Hepatic stellate cell (primary cell): ENCODE data around the gene PCDHA13.
A peak's percentile ranks its signal among the peaks of the same experiment; 100 is the strongest.
"Not testable (repeated sequence)": the region's sequence is repeated elsewhere in the genome, so short reads cannot be mapped to it uniquely, and the experiment has no call there.

Experiments
- DNase-seq: peaks from one replicate; pipeline ENCODE4 v3.0.0; 2011; ENCODE audit warnings: low spot score

Gene PCDHA13

DNA sequence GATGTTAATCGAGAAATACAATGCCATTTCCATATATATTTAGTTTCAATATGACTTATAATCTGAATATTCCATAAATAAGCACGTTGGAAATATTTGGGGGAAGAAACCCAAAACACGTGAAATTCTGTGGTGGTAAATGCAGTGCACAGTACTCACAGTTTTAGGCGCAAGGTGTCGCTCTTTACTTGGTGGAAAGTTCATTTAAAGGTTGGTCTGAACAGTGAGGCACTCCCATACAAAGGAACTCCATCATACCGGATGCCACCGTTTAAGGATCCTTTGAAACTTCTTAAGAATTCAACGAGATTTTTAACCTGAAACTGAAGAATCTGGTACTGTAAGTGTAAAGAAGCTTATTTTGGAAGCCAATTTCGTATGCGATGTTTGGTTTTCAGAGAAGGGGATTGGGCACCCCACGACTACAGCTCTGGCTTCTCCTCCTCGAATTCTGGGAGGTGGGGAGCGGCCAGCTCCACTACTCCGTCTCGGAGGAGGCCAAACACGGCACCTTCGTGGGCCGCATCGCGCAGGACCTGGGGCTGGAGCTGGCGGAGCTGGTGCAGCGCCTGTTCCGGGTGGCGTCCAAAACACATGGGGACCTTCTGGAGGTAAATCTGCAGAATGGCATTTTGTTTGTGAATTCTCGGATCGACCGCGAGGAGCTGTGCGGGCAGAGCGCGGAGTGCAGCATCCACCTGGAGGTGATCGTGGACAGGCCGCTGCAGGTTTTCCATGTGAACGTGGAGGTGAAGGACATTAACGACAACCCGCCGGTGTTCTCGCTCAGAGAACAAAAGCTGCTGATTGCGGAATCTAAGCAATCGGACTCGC is 13.0 kb upstream of the PCDHA13 start, which contains the start of gene PCDHA11:
Gene PCDHA11, plus strand, starts transcription at position 237 of the 834 bp plus-strand sequence. Its CDS starts 147 bp downstream, at position 384.
- no peak for DNase-seq

DNA sequence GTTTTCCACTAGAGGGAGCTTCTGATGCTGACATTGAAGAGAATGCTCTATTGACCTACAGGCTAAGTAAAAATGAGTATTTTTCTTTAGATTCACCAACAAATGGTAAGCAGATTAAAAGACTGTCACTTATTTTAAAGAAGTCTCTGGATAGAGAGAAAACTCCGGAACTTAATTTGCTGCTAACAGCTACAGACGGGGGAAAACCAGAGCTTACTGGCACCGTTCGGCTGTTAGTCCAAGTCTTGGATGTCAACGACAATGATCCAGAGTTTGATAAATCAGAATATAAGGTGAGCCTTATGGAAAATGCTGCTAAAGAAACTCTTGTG is 12.4 kb upstream of the PCDHA13 start:
- no peak for DNase-seq

DNA sequence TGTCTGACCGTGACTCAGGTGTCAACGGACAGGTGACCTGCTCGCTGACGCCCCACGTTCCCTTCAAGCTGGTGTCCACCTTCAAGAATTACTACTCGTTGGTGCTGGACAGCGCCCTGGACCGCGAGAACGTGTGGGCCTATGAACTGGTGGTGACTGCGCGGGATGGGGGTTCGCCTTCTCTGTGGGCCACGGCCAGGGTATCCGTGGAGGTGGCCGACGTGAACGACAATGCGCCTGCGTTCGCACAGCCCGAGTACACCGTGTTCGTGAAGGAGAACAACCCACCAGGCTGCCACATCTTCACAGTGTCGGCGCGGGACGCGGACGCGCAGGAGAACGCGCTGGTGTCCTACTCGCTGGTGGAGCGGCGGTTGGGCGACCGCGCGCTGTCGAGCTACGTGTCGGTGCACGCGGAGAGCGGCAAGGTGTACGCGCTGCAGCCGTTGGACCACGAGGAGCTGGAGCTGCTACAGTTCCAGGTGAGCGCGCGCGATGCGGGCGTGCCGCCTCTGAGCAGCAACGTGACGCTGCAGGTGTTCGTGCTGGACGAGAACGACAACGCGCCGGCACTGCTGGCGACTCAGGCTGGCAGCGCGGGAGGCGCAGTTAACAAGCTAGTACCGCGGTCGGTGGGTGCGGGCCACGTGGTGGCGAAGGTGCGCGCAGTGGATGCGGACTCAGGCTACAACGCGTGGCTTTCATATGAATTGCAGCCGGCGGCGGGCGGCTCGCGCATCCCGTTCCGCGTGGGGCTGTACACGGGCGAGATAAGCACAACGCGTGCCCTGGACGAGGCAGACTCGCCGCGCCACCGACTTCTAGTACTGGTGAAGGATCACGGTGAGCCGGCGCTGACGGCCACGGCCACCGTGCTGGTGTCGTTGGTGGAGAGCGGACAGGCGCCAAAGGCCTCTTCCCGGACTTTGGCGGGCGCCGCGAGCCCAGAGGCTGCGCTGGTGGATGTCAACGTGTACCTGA is 11.4 kb upstream of the PCDHA13 start:
- no peak for DNase-seq

DNA sequence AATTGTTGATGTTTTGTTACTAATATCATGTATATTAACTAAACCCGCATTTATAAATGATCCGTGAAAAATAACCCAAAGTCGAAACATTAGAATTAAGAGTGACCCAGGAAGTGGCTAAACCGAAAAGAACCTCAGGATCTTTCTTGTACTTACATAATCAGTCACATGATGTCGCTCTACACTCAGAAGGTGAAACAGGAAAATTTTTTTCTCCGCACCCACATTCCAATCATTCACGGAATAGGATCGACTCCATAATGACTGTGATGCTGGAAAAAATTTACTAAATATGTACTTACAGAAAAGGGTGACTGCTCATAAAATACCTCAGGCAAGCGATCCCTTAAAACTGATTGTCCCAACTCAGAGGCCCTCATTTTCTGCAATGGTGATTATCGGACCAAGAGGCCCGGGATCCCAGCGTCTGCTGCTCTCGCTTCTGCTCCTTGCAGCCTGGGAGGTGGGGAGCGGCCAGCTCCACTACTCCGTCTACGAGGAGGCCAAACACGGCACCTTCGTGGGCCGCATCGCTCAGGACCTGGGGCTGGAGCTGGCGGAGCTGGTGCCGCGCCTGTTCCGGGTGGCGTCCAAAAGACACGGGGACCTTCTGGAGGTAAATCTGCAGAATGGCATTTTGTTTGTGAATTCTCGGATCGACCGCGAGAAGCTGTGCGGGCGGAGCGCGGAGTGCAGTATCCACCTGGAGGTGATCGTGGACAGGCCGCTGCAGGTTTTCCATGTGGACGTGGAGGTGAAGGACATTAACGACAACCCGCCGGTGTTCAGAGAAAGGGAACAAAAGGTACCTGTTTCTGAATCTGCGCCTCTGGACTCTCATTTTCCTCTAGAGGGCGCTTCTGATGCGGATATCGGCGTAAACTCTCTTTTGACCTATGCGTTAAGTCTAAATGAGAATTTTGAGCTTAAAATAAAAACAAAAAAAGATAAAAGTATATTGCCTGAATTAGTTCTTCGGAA is 6.5 kb upstream of the PCDHA13 start, which contains the start of gene PCDHA12:
Gene PCDHA12, plus strand, starts transcription at position 224 of the 981 bp plus-strand sequence. Its CDS starts 165 bp downstream, at position 389.
- no peak for DNase-seq

DNA sequence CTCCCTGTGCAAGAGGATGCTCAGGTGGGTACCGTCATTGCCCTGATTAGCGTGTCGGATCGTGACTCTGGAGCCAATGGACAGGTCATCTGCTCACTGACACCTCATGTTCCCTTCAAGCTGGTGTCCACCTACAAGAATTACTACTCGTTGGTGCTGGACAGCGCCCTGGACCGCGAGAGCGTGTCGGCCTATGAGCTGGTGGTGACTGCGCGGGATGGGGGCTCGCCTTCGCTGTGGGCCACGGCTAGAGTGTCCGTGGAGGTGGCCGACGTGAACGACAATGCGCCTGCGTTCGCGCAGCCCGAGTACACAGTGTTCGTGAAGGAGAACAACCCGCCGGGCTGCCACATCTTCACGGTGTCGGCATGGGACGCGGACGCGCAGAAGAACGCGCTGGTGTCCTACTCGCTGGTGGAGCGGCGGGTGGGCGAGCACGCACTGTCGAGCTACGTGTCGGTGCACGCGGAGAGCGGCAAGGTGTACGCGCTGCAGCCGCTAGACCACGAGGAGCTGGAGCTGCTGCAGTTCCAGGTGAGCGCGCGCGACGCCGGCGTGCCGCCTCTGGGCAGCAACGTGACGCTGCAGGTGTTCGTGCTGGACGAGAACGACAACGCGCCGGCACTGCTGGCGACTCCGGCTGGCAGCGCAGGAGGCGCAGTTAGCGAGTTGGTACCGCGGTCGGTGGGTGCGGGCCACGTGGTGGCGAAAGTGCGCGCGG is 5.2 kb upstream of the PCDHA13 start:
- DNase-seq: not testable (repeated sequence)

DNA sequence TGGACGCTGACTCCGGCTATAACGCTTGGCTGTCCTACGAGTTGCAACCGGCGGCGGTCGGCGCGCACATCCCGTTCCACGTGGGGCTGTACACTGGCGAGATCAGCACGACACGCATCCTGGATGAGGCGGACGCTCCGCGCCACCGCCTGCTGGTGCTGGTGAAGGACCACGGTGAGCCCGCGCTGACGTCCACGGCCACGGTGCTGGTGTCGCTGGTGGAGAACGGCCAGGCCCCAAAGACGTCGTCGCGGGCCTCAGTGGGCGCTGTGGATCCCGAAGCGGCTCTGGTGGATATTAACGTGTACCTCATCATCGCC is 4.7 kb upstream of the PCDHA13 start:
- DNase-seq: no peak

DNA sequence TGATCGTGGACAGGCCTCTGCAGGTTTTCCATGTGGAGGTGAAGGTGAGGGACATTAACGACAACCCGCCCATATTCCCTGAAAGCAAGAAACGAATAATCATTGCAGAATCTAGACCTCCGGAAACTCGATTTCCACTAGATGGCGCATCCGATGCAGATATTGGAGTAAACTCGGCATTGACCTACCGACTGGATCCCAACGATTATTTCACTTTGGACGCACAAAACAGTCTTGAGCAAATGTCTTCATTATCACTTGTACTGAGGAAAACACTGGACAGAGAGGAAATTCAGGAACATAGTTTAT is 621 bp downstream of the PCDHA13 start:
- DNase-seq: no peak

DNA sequence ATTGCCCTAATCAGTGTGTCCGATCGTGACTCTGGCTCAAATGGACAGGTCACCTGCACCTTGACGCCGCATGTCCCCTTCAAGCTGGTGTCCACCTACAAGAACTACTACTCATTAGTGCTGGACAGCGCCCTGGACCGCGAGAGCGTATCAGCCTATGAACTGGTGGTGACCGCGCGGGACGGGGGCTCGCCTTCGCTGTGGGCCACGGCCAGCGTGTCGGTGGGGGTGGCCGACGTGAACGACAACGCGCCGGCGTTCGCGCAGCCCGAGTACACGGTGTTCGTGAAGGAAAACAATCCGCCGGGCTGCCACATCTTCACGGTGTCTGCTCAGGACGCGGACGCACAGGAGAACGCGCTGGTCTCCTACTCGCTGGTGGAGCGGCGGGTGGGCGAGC is 1.4 kb downstream of the PCDHA13 start:
- DNase-seq: no peak

DNA sequence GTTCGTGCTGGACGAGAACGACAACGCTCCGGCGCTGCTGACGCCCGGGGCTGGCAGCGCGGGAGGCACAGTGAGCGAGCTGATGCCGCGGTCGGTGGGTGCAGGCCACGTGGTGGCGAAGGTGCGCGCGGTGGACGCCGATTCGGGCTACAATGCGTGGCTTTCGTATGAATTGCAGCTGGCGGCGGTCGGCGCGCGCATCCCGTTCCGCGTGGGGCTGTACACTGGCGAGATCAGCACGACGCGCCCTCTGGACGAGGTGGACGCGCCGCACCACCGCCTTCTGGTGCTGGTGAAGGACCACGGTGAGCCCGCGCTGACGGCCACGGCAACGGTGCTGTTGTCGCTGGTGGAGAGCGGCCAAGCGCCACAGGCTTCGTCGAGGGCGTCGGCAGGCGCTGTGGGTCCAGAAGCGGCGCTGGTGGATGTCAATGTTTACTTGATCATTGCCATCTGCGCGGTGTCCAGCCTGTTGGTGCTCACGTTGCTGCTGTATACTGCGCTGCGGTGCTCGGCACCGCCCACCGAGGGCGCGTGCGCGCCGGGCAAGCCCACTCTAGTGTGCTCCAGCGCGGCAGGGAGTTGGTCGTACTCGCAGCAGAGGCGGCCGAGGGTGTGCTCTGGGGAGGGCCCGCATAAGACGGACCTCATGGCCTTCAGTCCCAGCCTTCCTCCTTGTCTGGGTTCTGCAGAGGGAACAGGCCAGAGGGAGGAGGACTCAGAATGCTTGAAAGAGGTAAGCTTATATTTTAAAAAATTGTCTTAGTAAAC is 2.2 kb downstream of the PCDHA13 start:
- no peak for DNase-seq

DNA sequence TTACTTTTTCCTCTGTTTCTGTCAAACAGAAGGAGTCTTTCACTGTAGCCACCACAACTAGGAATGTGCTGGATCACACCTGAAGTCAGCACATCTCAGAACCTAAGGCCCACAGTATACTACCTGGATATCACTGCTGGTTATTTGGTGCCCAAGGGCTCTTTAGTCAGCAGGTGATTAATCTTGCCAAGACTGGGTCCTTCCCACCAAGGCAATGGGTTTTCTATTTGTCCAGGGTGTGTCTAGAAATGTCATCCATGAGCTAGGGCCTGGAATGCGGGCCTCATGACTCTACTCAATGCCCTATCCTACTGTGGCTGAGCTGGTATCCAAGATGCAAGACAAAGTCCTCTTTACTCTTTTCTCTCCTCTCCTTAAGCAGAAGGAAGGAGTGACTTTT is 34.4 kb downstream of the PCDHA13 start:
- DNase-seq: no peak

DNA sequence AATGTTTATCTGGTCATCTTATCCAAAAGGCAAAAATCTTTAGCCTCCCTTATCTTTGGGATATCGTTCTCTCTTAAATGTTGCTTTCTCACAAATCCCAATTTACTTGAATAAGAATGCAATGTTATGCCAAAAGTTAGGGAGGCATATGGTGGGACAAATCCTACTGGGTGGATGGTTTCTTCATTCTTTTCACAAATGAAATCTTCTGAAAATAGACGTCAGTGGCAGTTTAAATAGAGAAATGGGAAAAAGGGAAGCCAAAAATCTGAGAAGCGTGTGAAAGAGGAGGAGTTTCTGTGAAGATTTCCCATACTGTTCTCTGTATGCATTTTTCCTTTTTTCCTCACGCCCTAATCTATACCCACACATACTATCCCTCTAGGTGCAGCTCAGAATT is 41.7 kb downstream of the PCDHA13 start:
- DNase-seq: no peak

DNA sequence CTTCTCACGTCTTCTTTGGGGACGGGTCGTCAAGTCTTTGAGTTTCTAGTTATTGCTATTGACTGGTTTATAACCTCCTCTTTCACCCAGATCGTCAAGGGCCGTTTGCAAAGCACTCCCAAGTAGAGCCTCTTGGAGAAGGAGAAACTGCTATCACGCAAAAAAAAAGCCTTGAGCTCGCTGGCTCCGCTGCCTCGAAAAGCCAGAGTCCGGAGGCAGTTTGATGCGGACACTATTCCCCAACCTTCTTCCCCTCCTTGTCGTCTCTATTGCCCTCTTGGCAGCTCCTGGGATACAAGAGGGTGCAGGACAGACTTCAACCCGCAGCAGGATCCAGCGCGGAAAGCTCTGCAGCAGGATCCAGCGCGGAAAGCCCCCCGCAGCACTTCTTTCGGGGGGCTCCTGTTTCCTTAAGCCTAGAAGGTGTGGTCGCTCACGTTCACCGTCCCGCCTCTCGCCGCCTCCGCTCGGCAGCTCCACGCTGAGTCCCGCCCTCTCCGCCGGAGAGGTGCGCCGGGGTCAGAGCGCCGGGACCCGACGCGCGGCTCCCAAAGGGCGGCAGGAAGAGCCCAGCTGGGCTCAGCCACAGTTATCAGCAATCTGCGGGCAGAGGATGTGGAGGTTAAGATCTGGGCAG is 44.0 kb downstream of the PCDHA13 start, which contains the start of gene PCDHAC1:
Gene PCDHAC1, plus strand, starts transcription at position 494 of the 637 bp plus-strand sequence. CDS start 594 bp downstream, outside the sequence.
- DNase-seq: no peak

DNA sequence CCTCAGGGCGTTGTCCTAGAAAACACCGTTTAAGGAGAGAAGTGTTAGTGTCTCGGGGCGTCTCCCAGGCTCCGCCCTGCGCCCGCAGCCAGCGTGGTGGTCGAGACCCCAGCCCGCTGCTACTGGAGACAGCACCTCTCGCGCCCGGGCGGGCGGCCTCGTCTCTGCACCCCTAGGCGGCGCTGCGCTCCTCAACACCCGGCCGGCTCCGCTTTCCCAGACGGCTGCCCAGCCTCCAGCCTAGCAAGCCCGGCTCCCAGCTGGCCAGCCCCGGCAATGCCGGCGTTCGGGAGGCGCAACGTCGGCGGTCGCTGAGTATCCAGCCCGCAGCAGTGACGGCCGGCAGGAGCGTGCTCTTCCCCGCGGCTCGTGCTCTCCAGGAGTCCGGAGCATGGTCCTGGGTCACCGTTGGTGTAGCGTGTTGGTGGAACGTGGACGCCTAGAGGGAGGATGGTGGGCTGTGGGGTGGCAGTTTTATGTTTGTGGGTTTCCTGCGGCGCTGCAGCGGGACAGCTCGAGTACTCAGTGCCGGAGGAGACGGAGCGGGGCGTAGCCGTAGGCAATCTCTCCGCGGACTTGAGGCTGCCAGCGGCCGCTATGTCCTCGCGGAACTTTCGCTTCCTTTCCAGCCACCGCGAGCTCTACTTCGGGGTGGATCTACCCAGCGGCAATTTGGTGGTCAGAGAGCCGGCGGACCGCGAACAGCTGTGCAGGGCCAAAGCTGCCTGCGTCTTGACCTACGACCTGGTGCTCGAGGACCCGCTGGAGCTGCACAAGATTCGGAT is 44.7 kb downstream of the PCDHA13 start:
- DNase-seq: peak; percentile 37

DNA sequence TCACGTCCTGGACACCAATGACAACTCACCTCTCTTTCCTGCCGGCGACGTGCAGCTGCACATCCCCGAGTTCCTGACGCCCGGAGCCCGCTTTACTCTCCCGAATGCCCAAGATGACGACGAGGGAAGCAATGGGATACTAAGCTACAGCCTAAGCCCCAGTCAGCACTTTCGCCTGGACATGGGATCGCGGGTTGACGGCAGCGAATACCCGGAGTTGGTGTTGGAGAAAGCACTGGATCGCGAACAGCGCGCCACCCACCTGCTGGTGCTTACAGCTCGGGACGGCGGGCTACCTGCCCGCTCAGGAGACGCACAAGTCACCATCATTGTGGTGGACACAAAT is 45.3 kb downstream of the PCDHA13 start:
- no peak for DNase-seq
